Measurements from ENCODE around the gene PHPT1. TPM values are rescaled to one million over a fixed set of nuclear protein-coding genes. Genes with fewer than 3 reads are reported as not detected.

The PHPT1 gene
- total and polyA plus RNA-seq, 2 of the 13 experiments (the other 11 are each of a cell fraction or from before 2014, with no cell fraction given): 189 to 192 TPM

DNA sequence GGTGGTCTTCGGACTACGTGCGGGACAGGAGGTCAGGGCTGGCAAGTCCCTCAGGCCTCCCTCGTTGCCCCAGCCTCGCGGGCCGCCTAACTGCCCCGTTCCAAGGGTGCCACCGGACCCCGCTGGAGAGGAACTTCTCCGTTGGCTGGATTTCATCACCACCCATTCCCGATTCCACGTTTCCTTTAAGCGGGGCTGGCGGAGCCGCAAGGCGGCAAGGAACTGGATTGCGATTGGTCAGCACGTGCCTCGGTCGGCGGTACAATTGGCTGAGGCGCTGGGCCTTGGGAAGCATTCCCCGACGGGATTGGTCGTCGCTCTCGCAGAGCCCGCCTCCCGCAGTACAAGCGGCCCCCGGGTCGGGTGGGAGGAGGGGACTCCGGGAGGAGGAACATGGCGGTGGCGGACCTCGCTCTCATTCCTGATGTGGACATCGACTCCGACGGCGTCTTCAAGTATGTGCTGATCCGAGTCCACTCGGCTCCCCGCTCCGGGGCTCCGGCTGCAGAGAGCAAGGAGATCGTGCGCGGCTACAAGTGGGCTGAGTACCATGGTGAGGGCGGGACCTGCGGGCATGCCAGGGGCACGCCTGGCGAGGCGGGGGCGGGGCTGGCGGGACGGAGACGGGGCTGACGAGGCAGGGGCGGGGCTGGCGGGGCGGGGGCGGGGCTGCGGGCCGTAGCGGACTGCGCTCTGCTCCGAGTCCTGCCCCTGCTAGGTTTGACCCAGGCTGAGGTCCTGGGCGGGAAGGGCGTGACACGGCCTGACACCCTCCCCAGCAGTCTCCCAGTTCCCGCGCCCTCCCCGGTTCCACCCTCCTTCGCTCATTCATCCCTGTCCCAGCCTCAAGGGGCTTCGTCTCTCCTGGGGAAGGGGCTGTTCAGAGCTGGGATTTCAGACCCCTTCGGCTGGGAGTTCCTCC is at the start of gene PHPT1 (continued):
- TF ChIP-seq SALL2 (CRISPR knock-in tag; IDR thresholded peaks at IDR 0.05) (peak; percentile 55; the same call in 1 of the 2 replicates), PHF8 (CRISPR knock-in tag; IDR thresholded peaks at IDR 0.05) (peak; percentile 68), ZNF138 (CRISPR knock-in tag; IDR thresholded peaks at IDR 0.05; ENCODE audit: low read depth) (no peak), XRCC5 (optimal IDR thresholded peaks at IDR 0.05; ENCODE audit: low read length) (no peak), ZNF773 (CRISPR knock-in tag; IDR thresholded peaks at IDR 0.05; ENCODE audit: borderline replicate concordance) (peak; percentile 65; the same call in 1 of the 2 replicates), DMAP1 (CRISPR knock-in tag; IDR thresholded peaks at IDR 0.05) (peak; percentile 90), ZFP36 (IDR thresholded peaks at IDR 0.05; ENCODE audit: borderline replicate concordance, low read depth, low read length, partially characterized antibody) (no peak), TOE1 (CRISPR knock-in tag; IDR thresholded peaks at IDR 0.05) (no peak), ZKSCAN8 (CRISPR knock-in tag; IDR thresholded peaks at IDR 0.05; ENCODE audit: borderline replicate concordance) (no peak; the same call in 1 of the 2 replicates), ZNF205 (CRISPR knock-in tag; IDR thresholded peaks at IDR 0.05) (0 out of 2 replicates have a peak, but pooled peaks have one; percentile 42), ERF (CRISPR knock-in tag; IDR thresholded peaks at IDR 0.05) (peak; percentile 90), ZNF10 (CRISPR knock-in tag; IDR thresholded peaks at IDR 0.05; ENCODE audit: borderline replicate concordance, low read depth) (no peak), CBFB (CRISPR knock-in tag; IDR thresholded peaks at IDR 0.05) (peak; percentile 81), SRSF1 (optimal IDR thresholded peaks at IDR 0.05; ENCODE audit: low read depth, low read length) (peak; percentile 94), CEBPB (IDR thresholded peaks at IDR 0.05; ENCODE audit: borderline replicate concordance, low read depth, low read length) (peak; percentile 86), ZNF703 (CRISPR knock-in tag; IDR thresholded peaks at IDR 0.05; ENCODE audit: borderline replicate concordance) (no peak), HMG20B (CRISPR knock-in tag; conservative IDR thresholded peaks at IDR 0.05) (0 out of 2 replicates have a peak, but pooled peaks have one; percentile 27), ZNF446 (CRISPR knock-in tag; IDR thresholded peaks at IDR 0.05) (no peak), ZNF234 (CRISPR knock-in tag; conservative IDR thresholded peaks at IDR 0.05) (no peak), CEBPG (CRISPR knock-in tag; IDR thresholded peaks at IDR 0.05) (peak; percentile 93), SMAD3 (CRISPR knock-in tag; IDR thresholded peaks at IDR 0.05) (peak; percentile 70; the same call in 1 of the 2 replicates), ZNF883 (CRISPR knock-in tag; IDR thresholded peaks at IDR 0.05; ENCODE audit: not compliant biosample characterization) (peak; percentile 85), ELF3 (CRISPR knock-in tag; IDR thresholded peaks at IDR 0.05) (peak; percentile 67), HHEX (CRISPR knock-in tag; IDR thresholded peaks at IDR 0.05) (0 out of 2 replicates have a peak, but pooled peaks have one; percentile 6), ZNF281 (CRISPR knock-in tag; IDR thresholded peaks at IDR 0.05; ENCODE audit: borderline replicate concordance) (peak; percentile 74), RBFOX2 (IDR thresholded peaks at IDR 0.05; ENCODE audit: low read depth, low read length) (peak; percentile 89)
- TF ChIP-seq, protein P1, sequence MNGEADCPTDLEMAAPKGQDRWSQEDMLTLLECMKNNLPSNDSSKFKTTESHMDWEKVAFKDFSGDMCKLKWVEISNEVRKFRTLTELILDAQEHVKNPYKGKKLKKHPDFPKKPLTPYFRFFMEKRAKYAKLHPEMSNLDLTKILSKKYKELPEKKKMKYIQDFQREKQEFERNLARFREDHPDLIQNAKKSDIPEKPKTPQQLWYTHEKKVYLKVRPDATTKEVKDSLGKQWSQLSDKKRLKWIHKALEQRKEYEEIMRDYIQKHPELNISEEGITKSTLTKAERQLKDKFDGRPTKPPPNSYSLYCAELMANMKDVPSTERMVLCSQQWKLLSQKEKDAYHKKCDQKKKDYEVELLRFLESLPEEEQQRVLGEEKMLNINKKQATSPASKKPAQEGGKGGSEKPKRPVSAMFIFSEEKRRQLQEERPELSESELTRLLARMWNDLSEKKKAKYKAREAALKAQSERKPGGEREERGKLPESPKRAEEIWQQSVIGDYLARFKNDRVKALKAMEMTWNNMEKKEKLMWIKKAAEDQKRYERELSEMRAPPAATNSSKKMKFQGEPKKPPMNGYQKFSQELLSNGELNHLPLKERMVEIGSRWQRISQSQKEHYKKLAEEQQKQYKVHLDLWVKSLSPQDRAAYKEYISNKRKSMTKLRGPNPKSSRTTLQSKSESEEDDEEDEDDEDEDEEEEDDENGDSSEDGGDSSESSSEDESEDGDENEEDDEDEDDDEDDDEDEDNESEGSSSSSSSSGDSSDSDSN (CRISPR knock-in tag; IDR thresholded peaks at IDR 0.05): no peak; the same call in none of the 2 replicates

Measured in HepG2 (cell line).